SHP77 treated with DMSO at 0.1 percent for 48 hours (cell line): Measurements from ENCODE around the gene FGD5.

Experiments
- DNase-seq: peaks from one replicate; lab custom pipeline; 2025; lab: John Stamatoyannopoulos, UW

Gene FGD5

DNA sequence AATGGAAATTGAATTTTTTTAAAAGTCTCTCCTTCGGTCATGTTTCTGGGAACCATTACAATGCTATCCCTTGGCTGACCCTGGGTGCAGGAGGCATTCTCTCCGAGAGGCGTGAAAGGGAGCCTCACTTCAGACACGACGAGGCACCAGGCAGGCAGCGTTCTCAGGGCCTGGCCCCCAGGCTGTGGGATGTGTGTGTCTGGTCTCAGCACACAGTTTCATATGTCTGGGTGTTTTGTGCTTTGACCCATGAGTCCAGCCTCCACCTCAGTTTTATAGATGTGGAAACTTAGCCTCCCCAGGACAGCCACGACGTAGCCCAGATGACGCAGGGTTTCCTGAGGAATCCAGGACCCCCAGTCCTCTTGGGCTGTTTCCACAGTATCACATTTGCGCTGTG is 34.0 kb downstream of the FGD5 start:
- no peak for DNase-seq

DNA sequence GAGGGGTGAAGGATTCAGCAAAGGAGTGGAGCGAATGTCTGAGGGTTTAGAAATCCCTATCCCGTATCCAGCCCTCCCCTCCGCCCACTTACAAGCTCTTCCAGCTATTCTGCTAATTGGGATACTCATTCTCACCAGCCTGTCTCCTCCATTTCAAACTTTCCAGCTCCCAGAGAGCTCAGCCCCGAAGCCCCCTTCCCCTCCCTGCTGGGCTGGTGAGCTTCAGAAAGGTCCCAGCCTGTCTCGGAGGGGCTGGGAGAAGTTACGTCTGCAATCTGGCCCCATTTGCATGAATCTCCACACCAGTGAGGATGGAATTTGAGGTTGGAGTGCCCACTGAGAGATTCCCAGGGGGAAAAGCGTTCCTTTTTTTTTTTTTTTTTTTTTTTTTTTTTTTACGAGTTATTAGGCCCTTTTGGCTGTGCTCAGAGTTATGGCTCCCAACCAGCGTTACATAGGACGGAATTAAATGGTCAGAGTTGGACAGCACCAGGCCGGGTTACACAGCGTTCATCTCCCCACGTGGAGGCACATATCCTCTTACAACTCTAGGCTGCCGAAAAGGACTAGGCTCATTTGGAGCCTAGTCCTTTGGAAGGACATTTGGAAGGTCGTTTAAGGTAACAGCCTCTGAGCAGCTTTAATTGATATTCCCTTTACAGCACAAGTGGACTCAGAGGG is 34.6 kb downstream of the FGD5 start:
- DNase-seq, result no peak

- no peak for DNase-seq
Observed at GRCh38 chr3:14857506-14857905, 38.7 kb downstream of the FGD5 start.

DNA sequence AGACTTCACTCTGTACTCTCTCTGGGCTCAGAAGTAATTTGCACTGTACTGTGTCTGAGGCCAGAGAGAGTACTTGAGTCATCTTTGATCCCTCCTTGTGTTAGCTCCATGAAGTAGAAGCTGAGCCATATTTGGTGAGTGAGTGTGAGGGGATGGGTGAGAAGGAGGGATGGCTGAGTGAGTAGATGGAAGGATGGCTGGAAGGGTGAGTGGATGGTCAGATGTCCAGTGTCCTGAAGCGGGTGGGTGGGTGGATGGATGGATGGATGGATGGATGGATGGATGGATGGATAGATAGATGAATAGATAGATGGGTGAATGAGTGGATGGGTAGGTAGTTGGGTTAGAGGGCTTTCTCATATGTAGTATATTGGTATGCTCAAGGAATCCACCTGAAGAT is 39.3 kb downstream of the FGD5 start:
- no peak for DNase-seq

DNA sequence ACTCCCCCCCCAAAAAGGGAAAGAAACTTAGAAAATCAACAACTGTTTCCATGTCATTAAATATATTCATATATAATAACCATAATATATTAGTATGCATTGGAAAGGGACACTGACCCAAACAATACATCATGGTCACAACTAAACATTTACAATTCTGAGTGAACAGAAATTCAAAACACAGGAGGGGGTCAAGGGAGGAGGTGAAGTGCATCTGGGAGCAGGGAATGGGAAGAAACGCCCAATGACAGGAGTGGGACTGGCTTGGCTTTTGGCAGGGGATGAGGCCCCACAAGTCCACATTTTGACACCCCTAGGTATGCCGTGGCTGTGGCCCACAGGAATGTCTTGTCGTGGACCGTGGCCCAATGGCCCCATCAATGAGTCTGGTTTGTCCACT is 41.1 kb downstream of the FGD5 start:
- no peak for DNase-seq

GRCh38 chr3:14861031-14861430 is 42.3 kb downstream of the FGD5 start:
- DNase-seq, result no peak

- no peak for DNase-seq
Observed at GRCh38 chr3:14861446-14862302, 42.9 kb downstream of the FGD5 start.

GRCh38 chr3:14862303-14862660 is 43.5 kb downstream of the FGD5 start:
- no peak for DNase-seq

DNA sequence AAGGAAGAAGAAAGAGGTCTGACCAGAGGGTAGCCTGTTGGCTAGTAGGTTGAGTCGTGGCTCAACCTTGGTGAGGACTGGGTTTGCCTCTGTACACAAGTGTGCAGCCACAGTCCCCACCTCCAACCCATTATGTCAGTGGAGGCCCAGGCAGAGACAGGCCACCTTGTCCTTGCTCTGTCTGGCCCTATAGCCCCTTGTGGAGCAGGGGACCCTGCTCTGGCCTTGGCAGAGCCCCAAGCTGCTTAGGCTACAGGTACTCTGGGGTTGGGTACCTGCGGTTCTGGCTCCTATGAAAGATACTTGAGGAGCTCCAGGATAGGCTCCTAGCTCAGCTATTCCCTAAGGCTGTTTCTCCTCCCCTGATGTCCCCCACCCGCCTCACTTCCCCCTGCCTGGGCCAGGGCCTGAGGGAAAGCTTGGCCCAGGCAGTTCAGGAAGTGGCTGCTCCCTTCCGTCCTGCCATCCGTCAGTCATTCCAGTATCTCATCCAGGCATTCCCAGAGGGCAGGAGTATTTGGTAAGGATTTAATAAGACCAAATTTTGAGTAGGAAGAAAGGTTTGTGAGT is 44.0 kb downstream of the FGD5 start:
- DNase-seq, result no peak

GRCh38 chr3:14863333-14864100 is 44.8 kb downstream of the FGD5 start:
- no peak for DNase-seq

GRCh38 chr3:14864131-14864530 is 45.4 kb downstream of the FGD5 start:
- no peak for DNase-seq

DNA sequence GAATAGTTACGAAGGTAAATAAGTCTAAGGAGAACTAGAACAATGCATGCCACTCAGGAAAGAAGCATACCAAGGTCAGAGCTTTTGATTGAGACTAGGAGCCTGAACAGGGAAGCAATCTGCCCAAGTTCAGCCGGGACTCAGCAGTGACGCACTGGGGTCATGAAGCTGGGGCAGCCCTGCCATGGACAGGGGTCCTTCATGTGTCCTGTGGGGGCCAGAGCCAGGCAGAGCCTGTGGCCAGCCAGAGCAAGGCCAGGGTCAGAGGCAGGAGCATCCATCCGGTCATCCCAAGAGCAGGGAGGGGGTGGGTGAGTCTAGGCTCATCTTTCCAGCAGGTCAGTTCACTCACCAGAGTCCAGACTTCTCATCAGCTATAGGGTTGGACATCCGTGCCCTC is 47.9 kb downstream of the FGD5 start:
- no peak for DNase-seq

DNA sequence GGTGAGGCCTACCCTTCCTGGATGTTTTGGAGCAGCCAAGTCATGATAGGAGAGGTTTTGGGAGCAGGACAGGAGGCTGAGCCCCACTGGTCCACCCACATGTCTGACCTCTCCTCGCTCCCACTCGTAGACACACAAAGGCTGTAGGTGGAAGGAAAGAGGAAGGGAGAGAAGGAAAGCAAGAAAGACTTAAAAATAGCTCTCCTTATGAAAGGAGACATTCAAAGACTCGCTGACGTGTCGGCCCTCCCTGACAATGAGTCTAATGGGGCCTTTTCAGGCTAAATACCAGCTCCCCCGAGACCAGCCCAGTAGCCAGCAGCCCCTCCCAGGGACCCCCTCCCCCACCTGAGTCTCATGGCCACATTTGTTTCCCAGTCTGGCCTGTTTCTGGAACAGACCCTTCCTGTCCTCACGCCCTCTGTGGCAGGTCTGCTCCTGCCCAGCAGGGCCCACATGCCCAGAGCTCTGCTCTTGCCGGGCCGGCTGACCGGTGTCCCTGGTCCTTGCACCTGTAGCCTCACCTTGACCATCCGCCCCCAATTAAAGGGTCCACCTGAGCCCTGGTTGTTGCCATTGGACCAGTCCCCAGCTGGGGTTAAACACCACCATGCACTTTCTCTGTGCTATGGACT is 49.3 kb downstream of the FGD5 start:
- DNase-seq, result no peak

DNA sequence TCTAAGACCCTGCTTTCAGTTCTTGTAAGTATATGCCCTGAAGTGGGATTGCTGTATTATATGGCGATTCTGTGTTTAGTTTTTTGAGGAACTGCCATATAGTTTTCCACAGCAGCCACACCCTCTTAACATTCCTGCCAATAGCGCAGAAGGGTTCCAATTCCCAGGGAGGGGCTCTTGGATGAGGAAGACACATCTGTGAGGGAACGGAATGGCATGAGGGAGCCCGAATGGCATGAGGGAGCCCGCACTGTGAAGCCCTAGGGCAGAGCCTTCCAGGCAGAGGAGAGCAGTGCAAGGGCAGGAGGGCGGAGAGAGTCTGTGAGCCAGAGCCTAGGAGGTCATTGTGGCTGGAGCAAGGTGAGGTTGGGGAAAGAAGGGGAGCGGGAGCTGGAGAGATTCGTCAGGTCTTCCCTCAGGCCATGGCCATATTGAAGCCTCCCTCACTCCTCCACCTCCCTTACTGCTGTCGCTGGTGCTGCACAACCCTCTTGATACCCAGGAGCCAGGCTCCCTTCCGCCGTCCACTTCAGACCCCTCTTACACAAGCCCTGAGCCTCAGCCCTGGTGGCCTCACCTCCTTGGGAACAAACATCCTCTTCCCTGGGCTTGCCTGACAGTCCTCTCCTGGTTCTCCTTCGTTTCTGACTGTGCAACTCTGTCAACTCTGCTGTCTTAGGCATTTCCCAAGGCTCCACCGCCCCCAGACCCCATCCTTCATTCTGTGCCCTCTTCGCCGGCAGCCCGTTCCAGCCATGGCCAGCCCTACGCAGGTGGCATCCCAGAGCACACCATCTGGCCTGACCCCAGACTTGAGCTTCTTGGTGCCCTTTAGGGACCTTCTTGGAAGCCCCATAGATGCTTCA is 51.4 kb downstream of the FGD5 start:
- DNase-seq, result no peak

DNA sequence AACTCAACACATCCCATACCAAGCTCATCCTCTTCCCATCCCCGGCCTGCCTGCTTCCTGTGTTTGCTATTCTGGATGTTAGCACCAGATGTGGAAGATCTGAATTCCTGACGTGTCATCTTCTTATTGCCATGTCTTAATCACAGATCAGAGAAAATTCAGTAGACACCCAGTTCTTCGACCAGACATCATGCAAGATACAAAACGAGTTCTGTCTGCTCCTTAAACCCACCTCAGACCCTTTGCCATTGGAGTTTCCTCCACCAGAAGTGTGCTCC is 52.0 kb downstream of the FGD5 start:
- no peak for DNase-seq

GRCh38 chr3:14871456-14872200 is 52.9 kb downstream of the FGD5 start:
- DNase-seq, result no peak

- DNase-seq, result no peak
Observed at GRCh38 chr3:14872706-14873105, 53.9 kb downstream of the FGD5 start.

DNA sequence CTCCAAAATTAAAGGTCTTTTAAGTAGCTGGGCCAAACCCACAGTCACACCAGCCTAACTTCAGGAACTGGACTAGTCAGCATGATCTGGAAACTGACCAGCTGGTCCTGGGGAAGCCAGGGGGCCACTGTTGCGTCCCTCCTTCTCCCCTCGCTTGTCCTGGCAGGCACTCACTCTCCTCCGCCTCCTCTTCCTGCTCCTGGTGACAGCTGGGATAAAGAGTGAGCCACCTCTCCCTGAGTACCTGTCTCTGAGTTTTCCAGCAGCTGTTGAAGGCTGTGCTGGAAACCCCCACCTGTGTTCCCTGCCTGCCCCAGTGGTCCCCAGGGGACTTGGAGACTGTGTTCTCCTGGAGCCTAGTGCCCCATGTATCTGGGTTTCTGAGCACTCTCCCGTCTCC is 56.0 kb downstream of the FGD5 start:
- no peak for DNase-seq

- no peak for DNase-seq
Observed at GRCh38 chr3:14875411-14876175, 56.8 kb downstream of the FGD5 start.

DNA sequence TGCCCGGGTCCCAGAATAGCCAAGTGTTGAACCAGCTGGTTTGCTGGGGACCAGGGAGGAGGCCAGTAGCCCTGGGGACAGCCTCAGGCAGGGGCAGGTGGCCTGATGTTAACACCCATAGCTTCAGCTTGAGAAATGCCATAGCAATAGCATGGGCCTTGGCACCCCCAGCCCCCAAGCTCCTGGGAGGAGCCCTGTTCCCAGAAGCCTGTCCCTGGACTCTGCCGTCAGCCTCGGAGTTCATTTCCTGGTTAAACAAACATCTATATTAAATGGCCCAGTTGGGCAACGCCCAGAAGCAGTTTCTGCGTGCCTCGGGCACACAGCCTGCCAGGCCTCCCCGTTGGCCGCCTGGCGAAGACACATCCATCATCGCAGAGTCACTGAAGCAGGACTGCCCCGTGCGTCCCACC is 58.2 kb downstream of the FGD5 start:
- DNase-seq, result peak; percentile 3
